ENCODE measurements around the gene PPP1R26.
"Not testable (repeated sequence)": the region's sequence is repeated elsewhere in the genome, so short reads cannot be mapped to it uniquely, and the experiment has no call there.

- TF ChIP-seq, protein P1, sequence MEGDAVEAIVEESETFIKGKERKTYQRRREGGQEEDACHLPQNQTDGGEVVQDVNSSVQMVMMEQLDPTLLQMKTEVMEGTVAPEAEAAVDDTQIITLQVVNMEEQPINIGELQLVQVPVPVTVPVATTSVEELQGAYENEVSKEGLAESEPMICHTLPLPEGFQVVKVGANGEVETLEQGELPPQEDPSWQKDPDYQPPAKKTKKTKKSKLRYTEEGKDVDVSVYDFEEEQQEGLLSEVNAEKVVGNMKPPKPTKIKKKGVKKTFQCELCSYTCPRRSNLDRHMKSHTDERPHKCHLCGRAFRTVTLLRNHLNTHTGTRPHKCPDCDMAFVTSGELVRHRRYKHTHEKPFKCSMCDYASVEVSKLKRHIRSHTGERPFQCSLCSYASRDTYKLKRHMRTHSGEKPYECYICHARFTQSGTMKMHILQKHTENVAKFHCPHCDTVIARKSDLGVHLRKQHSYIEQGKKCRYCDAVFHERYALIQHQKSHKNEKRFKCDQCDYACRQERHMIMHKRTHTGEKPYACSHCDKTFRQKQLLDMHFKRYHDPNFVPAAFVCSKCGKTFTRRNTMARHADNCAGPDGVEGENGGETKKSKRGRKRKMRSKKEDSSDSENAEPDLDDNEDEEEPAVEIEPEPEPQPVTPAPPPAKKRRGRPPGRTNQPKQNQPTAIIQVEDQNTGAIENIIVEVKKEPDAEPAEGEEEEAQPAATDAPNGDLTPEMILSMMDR (IDR thresholded peaks at IDR 0.05): not testable (repeated sequence)
- not testable (repeated sequence) for TF ChIP-seq EZH2 (IDR thresholded peaks at IDR 0.05)
Observed at GRCh38 chr9:135535631-135536030, 56.0 kb downstream of the PPP1R26 start.
